Right lobe of liver (tissue), 4 donors: ENCODE results near the gene RAPGEF3.

Experiments
- POLR2A ChIP-seq: fragments of 450-650 bp; IDR thresholded peaks from one replicate; pipeline ENCODE4 v1.6.1; 2017; ENCODE audit warnings: antibody characterized with exemption, mild to moderate bottlenecking
- TF ChIP-seq, protein P1 (sequence below), 4 donors: fragments of 200-600 bp in 3 of 4; fragments of 450-650 bp in 1 of 4; IDR thresholded peaks; one replicate each; pipeline versions ENCODE4 v1.5.1 to v1.8.0; 2016 to 2022; ENCODE audit warnings: antibody characterized with exemption in 4 of 4, mild to moderate bottlenecking in 2 of 4
- donor health status: DM: no; HTN: no; CAD: no.
- donor health status: DM: no; HTN: no; CAD: no.
- donor health status: DM: no; HTN: yes; CAD: no.

DNA sequence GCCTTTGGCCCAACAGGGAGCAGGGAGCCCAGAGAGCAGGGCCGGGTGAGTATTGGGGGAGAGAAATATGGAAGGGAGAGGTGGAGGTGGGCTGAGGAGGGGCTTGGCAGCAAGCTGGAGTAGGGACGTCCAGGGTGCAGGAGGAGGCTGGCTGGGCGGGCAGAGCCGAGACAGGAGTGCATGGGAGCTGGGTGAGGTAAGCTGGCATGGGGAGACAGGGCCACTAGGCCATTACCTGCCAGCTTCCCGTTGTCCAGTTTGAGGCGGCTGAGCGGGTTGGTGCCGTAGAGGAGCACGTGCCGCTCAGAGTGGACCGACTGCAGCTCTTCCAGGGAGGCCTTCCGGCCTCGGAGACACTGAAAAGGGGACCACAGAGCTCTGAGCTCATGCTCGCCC is 32.7 kb upstream of the RAPGEF3 start:
- TF ChIP-seq, protein P1, sequence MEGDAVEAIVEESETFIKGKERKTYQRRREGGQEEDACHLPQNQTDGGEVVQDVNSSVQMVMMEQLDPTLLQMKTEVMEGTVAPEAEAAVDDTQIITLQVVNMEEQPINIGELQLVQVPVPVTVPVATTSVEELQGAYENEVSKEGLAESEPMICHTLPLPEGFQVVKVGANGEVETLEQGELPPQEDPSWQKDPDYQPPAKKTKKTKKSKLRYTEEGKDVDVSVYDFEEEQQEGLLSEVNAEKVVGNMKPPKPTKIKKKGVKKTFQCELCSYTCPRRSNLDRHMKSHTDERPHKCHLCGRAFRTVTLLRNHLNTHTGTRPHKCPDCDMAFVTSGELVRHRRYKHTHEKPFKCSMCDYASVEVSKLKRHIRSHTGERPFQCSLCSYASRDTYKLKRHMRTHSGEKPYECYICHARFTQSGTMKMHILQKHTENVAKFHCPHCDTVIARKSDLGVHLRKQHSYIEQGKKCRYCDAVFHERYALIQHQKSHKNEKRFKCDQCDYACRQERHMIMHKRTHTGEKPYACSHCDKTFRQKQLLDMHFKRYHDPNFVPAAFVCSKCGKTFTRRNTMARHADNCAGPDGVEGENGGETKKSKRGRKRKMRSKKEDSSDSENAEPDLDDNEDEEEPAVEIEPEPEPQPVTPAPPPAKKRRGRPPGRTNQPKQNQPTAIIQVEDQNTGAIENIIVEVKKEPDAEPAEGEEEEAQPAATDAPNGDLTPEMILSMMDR (IDR thresholded peaks at IDR 0.05), result no peak
- no peak for TF ChIP-seq POLR2A
